HG02678 (cell line): ENCODE results near the gene FN1.
"Not testable (repeated sequence)": the region's sequence is repeated elsewhere in the genome, so short reads cannot be mapped to it uniquely, and the experiment has no call there.

Source experiments
- ATAC-seq: cut with Tn5 transposase; IDR thresholded peaks from one replicate; pipeline ENCODE4 v1.9.1; 2021; ENCODE audit warnings: mild to moderate bottlenecking, moderate library complexity; ENCODE audit not compliant: unreplicated experiment

FN1 gene

DNA sequence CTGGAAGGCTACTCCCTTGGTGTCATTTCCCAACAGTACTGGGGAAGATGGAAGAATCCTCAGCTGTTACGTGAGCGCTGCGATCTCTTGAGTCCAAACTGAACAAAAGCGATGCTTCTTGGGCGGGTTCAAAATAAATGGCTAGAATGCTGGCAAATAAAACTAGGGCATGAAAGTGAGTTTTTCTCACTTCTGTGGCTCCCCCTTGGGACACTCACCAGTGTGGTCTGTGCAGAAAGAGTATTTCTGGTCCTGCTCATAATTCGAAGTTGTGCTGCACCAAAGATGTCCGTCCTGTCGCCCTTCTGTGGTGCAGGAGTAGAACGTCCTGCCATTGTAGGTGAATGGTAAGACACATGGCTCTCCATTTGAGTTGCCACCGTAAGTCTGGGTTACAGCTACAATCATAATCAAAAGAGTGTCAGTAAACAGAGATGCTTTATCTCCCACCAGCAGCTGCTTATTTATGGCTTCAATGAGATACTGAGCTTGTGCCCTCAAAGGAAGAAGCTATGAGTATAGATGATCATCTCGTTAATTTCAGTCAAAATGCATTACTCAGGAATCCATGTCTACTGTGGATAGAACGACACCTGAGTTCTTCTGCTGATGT, 11.8 kb downstream of the FN1 start:
- no peak for ATAC-seq

DNA sequence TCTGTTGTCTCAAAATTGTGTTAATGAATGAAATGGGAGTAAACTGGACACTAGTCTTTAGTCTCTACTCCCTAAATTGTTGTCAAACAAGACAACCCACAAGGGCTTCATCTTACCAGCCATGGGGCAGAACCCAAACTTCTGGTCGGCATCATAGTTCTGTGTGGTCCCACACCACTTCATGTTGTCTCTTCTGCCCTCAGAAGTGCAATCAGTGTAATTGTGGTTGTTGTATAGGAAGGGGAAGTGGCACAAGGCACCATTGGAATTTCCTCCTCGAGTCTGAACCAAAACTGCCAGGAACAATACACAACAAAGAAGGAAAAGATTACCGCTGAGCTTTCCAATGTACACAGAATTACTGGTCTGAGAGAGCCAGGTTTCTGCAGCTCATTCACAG, 12.6 kb downstream of the FN1 start:
- ATAC-seq, result no peak

- no peak for ATAC-seq
Measured at GRCh38 chr2:215422676-215423075, 13.2 kb downstream of the FN1 start.

GRCh38 chr2:215421859-215422461, 13.9 kb downstream of the FN1 start:
- ATAC-seq, result no peak

DNA sequence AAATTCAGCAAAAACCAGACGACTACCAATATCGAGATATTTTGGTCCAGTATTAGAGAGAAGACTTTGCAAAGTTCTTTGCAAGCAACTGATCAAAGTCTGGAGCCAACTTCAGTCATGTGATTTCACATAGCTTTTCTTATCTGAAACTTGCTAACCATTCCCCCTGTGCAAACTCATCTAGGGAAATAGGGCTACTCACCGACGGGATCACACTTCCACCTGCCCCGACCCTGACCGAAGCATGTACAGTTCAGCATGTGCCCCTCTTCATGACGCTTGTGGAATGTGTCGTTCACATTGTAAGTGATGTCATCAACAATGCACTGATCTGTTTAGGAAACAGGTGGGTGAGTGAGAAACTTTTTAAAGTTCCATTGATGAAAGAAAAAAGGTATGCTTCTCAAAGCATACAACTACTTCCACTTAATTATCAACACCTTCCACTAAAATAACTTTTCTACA, 15.4 kb downstream of the FN1 start:
- no peak for ATAC-seq

DNA sequence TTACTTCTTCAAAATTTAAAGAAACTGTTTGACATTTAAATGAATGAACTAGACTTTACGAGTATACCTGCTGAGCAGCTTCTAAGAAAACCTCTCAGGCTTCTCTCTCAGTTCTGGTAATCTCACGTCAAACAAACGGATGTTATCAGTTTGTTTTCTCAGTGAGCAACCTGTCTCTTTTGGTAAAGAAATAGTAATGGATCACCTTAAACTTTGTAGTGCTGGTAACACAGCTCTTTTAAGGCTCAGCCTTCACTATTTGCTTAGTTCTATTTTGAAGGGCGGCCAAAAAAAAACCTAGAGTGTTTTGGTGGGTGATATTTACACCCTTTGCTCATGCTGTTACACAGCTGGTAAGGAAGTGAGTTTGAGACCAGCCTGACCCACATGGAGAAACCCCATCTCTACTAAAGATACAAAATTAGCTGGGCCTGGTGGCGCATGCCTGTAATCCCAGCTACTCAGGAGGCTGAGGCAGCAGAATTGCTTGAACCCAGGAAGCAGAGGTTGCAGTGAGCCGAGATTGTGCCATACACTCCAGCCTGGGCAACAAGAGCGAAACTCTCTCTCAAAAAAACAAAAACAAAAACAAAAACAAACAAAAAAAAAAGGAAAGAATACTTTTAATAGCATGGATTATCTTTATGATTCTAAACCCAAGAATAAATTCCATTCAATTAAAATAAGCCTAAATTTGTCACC, 15.9 kb downstream of the FN1 start:
- ATAC-seq, result no peak

DNA sequence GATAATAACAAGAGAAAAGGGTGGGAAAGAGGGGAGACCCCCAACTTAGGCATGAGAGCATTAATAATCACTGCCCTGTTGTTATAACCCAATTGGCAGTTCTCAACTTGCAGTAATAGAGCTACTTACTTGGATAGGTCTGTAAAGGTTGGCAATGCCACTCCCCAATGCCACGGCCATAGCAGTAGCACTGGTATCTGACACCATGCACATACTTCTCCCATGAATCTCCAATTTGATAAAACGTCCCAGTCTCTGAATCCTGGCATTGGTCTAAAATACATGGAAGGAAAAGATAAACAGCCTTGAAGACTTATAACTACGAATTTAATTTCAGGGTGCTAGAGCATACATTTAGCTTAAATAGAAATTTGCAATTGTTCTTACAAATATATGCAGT, 16.8 kb downstream of the FN1 start:
- ATAC-seq, result no peak

DNA sequence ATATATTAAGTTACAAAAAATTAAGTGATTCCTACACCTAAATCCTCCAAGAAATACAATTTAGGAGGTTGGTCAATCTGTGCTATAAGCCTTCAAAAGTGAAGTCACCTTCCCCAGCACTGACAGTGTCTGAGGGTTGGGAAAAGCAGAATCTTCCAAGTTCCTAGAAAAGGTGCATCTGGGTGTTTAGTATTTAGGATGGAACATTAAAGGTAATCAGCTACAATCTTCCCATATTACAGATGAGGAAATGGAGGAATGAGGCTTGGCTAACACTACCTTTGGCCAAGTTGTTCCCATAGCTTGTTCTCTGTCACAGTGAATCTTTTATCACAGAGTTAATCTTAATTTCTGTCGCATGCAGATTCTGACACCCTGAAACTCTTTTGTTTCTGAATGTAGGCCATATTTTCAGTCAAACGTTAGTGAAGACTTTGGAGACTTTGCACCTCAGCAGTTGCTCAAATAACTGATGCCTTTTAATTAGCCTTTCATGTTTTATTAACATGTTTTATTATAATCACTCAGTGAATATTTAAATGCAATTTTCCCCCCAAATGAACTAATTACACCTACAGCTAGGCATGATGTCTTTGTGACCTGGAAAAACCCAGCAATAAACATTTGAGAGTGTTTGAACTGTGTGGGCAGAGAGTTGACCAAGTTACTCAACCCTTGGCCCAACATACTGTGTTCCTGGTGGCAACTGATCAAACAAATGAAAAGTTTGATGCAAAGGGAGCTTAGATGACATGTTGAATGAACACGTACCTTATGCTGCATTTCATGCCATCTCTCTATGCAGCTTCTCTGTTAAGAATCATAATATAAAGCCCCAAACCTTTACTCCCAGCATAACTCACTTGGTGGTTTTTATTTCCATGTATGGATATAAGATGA, 17.6 kb downstream of the FN1 start:
- no peak for ATAC-seq

DNA sequence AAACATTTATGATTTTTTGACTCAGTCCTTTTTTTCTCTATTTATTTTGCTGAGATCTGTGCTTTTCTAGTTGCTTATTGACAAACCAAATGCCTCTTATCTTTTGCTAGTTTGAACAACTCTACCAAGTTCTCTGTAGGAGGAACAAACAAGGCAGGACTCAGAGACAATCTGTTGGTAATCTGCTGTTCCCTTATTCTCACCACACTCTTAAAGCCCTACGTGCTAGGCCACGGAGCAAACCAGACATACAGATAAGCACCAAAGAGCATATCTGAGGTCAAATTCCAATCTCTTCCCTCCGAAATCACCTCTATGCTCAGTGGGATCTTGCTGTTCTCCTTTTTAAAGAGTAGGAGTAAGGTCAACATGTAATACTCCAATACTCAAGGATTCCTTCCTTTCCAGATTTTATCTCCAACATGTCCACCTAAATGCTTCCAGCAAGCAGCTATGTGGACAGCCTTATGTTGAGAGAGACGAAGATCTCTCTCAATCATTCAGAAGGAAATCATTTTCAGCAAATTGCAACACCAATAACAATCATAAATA, 18.4 kb downstream of the FN1 start:
- no peak for ATAC-seq

- no peak for ATAC-seq
Measured at GRCh38 chr2:215416656-215417055, 19.2 kb downstream of the FN1 start.

- ATAC-seq, result no peak
Measured at GRCh38 chr2:215415820-215416577, 19.9 kb downstream of the FN1 start.

- no peak for ATAC-seq
Measured at GRCh38 chr2:215415218-215415617, 20.6 kb downstream of the FN1 start.

- no peak for ATAC-seq
Measured at GRCh38 chr2:215414674-215415073, 21.2 kb downstream of the FN1 start.

GRCh38 chr2:215413974-215414373, 21.9 kb downstream of the FN1 start:
- no peak for ATAC-seq

- no peak for ATAC-seq
Measured at GRCh38 chr2:215413484-215413777, 22.4 kb downstream of the FN1 start.

DNA sequence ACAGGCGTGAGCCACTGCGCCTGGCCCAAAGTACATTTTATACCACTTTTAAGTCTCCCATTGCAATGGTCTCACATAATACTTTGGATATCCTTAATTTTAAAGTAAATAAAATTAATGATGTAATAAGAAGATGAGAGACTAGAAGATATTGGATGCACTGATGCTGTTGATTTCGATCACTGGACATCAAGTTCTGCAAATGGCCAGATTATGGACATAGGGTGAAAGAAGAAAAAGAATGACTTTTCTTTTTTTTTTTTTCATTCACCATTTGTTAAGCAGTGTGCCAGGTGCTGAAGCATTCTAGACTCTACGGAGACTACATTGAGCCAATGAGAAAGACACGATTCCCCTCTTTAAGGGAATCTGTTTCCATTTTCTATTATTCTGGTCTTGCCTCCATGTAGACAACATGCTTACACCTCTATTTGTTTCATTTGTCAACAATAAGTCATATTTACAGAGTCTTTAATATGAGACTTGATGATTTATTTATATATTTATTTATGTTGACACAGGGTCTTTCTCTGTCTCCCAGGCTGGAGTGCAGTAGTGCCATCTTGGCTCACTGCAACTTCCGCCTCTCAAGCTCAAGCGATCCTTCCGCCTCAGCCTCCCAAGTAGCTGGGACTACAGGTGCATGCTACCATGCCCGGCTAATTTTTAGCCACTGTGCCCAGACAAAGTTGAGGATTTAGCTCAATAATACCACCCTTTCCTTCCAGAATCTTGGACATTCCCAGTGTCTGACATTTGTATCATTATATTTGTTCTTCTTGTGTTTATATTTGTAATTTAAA, 23.7 kb downstream of the FN1 start:
- no peak for ATAC-seq

- ATAC-seq, result no peak
Measured at GRCh38 chr2:215410932-215411285, 25.0 kb downstream of the FN1 start.

GRCh38 chr2:215410181-215410931, 25.5 kb downstream of the FN1 start:
- ATAC-seq, result not testable (repeated sequence)
